ENCODE measurements around the gene ZC3H7B. TPM values are rescaled to one million over a fixed set of nuclear protein-coding genes. Genes with fewer than 3 reads are reported as not detected.
A peak's percentile ranks its signal among the peaks of the same experiment; 100 is the strongest.
"Not testable (repeated sequence)": the region's sequence is repeated elsewhere in the genome, so short reads cannot be mapped to it uniquely, and the experiment has no call there.

ZC3H7B gene
- total and polyA plus RNA-seq, 12 donors, result 31.2 to 133 (median 77.6) TPM

DNA sequence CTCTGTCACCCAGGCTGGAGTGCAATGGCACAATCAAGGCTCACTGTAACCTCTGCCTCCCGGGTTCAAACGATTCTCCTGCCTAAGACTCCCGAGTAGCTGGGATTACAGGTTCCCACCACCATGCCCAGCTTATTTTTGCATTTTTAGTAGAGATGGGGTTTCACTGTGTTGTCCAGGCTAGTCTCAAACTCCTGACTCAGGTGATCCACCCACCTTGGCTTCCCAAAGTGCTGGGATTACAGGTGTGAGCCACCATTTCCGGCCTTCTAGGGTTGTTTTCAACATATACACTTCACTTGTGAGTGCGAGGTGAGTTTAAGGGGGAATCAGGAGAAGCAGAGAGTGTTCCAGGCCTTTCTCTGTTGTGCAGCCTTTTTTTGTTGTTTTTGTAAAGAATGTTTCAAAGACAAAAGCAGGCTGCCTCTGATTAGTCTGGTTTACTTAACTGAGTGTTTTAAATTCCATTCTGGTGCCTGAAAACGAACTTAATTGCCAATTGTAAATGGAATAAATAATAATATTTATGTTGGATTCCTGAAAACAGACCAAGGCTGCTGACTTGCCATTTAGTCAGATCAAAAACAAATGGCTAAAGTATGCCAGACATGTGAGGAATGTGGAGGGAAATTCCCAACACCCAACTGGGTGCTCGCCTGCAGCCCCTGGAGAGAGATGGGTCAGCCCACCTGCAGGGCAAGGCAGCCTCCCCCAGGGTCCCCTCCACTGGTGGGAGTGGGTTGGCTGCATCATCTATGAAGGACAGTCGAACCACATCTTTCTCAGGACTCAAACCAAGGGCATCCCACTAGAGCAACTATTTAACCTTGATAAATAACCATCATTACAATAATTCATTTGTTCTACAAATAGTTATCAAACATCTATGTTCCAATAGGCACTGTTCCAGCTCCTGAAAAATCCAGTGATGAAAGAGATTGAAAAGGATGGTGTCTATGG is 10.8 kb upstream of the ZC3H7B start:
- intact Hi-C loops (cut with DNase I), result no loop called here
- Histone ChIP-seq H3K27me3 (no peaks in the 10 kb centered on the region), H3K27ac (peak overlapping the region in 4 of 5 donors; percentile 61 to 88 (median 68)), H3K36me3 (replicated peaks in 1 of 2) (no peaks in the 10 kb centered on the region), H3K4me1 (replicated peaks in 1 of 2) (peaks cover 0 to 24% of the 10 kb centered on the region in 2 donors), H3K4me3 (no peak overlapping the region), H3K9me3 (replicated peaks in 1 of 3) (no peaks in the 10 kb centered on the region)
- no peak for DNase-seq
- 57 to 61% (median 59%) methylated on average over 8 of the region's 8 CpGs for WGBS, 4 donors
- no peak for TF ChIP-seq CTCF (IDR thresholded peaks at IDR 0.05)
- TF ChIP-seq POLR2A (IDR thresholded peaks at IDR 0.05), result no peak

- H3K27ac ChIP-seq; intact Hi-C loops (cut with DNase I); H3K4me3 ChIP-seq; DNase-seq; H3K27me3 ChIP-seq; H3K4me1 ChIP-seq (replicated peaks in 1 of 2); H3K9me3 ChIP-seq (replicated peaks in 1 of 3); H3K36me3 ChIP-seq (replicated peaks in 1 of 2): not testable (repeated sequence)
- 91 to 94% methylated on average over 10 to 16 of the region's 28 CpGs; no CpG with 5 or more reads in 2 of the 4 donors for WGBS, 4 donors
Observed at GRCh38 chr22:41294816-41295215, 6.5 kb upstream of the ZC3H7B start.

- Histone ChIP-seq H3K9me3 (replicated peaks in 1 of 3) (no peaks in the 10 kb centered on the region), H3K36me3 (replicated peaks in 1 of 2) (no peaks in the 10 kb centered on the region), H3K27me3 (no peaks in the 10 kb centered on the region), H3K4me1 (replicated peaks in 1 of 2) (peaks cover 0 to 6% of the 10 kb centered on the region in 2 donors), H3K4me3 (no peak overlapping the region), H3K27ac (no peak overlapping the region)
- 91 to 96% (median 91%) methylated on average over 9 of the region's 9 CpGs for WGBS, 4 donors
- intact Hi-C loops (cut with DNase I), result no loop called here
- no peak for DNase-seq
- TF ChIP-seq CTCF (IDR thresholded peaks at IDR 0.05), result no peak
- no peak for TF ChIP-seq POLR2A (IDR thresholded peaks at IDR 0.05)
Observed at GRCh38 chr22:41296826-41297667, 4.3 kb upstream of the ZC3H7B start.

- Histone ChIP-seq H3K27ac (no peak overlapping the region), H3K27me3 (no peaks in the 10 kb centered on the region), H3K4me1 (replicated peaks in 1 of 2) (peaks cover 18 to 35% of the 10 kb centered on the region in 2 donors), H3K4me3 (peak overlapping the region in 1 of 4 donors; percentile 88), H3K36me3 (replicated peaks in 1 of 2) (no peaks in the 10 kb centered on the region), H3K9me3 (replicated peaks in 1 of 3) (no peaks in the 10 kb centered on the region)
- no peak for DNase-seq
- intact Hi-C loops (cut with DNase I), result no loop called here
- TF ChIP-seq CTCF (IDR thresholded peaks at IDR 0.05), result no peak
- TF ChIP-seq POLR2A (IDR thresholded peaks at IDR 0.05), result no peak
- WGBS, 4 donors, result 52 to 56% (median 56%) methylated on average over 7 of the region's 7 CpGs
Observed at GRCh38 chr22:41300661-41301060, 664 bp upstream of the ZC3H7B start.
